ENCODE measurements around the gene CDK14. TPM values are rescaled to one million over a fixed set of nuclear protein-coding genes. Genes with fewer than 3 reads are reported as not detected.

Gene CDK14
- total RNA-seq, 1 donor from 2014 or later: 79.4 TPM

DNA sequence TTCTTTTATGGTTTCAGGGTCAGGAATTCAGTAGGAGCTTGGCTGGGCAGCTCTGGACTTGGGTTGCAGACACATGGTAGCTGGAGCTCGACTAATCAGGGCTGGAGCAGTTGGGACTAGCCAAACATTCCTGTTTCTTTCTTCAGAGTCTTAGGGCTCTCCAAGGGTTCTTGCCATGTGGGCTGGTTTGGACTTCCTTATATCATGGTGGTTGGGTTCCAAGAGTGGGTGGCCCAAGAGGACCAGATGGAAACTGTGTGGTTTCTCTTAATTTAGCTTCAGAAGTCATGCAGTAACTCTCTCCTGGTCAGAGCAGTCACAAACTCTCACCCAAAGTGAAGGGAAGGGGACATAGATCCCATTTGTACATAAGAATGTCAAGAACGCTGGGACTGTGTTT lies 398.0 kb downstream of the CDK14 start:
- no peak for DNase-seq (ENCODE audit: low spot score)
- no peak for ATAC-seq
- intact Hi-C loops (cut with DNase I): no loop called here

DNA sequence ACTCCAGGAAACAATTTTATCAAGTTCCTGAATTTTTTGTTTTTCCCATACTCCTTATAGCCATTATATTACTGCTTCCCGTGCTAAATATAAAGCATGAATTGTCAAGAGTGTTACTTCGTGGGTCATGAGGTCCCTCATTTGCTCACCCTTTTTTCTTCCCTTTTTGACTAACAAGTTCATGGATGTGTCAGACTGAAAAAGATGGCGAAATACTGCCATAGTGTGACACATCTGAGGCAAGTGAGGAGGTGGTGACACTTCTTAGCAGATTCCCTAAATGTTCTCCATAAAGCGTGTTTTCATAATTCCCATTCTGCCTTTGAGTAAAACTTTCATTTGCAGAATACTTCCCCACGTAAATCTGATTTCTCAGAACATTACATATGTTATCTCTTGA lies 398.5 kb downstream of the CDK14 start:
- no peak for DNase-seq (ENCODE audit: low spot score)
- no peak for ATAC-seq
- intact Hi-C loops (cut with DNase I): no loop called here

DNA sequence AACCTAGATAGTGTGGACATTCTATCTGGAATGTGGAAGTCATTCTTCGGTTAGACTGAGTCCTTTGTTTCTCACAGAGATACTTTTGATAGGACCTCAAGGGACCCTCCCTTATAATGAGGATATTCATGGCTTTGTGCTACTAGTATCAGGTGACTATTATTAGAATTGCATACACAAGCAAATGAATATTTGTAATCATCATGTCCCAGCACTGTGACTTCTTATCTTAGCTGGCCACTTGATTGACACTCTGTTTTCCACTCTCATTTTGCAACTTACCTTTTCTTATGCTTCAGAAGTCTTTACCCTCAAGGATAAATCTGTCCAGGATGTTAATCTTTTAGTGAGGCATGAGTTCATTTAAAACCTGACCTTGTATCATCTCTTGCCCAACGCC lies 399.9 kb downstream of the CDK14 start:
- intact Hi-C loops (cut with DNase I): no loop called here
- ATAC-seq (no peak), DNase-seq (ENCODE audit: low spot score) (no peak)

GRCh38 chr7:90999989-91000979 lies 404.2 kb downstream of the CDK14 start:
- DNase-seq (ENCODE audit: low spot score) (no peak), ATAC-seq (no peak)
- intact Hi-C loops (cut with DNase I): no loop called here

- ATAC-seq: no peak
- no peak for DNase-seq (ENCODE audit: low spot score)
- intact Hi-C loops (cut with DNase I): no loop called here
These were observed 408.9 kb downstream of the CDK14 start for GRCh38 chr7:91005024-91005423.

- DNase-seq (ENCODE audit: low spot score): no peak
- intact Hi-C loops (cut with DNase I): no loop called here
These were observed 409.7 kb downstream of the CDK14 start for GRCh38 chr7:91005841-91006240.

GRCh38 chr7:91007371-91007770 lies 411.2 kb downstream of the CDK14 start:
- intact Hi-C loops (cut with DNase I): no loop called here
- DNase-seq (ENCODE audit: low spot score) (no peak), ATAC-seq (no peak)

More at GRCh38 chr7:91005841-91006240, 409.7 kb downstream of the CDK14 start:
- no peak for ATAC-seq

DNA sequence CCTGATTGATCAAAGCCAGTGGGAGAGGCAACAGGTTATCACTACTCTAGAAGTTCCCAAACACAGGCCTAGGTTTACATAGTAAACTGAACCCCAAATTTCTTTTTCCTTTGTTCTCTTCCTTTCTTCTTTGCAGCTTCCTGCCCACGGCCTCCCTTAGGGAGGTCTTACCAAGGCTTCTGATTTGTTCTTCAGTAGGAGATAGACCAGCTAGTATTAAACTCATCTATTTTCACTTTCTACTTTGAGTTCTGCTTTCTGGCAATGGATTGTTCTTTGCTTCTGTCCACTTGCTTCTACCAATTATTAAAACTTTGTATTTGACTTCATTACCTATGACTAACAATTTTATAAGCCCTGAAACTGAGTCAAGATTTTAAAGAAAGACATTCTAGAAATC lies 417.0 kb downstream of the CDK14 start:
- intact Hi-C loops (cut with DNase I): no loop called here
- DNase-seq (ENCODE audit: low spot score): no peak

GRCh38 chr7:91019686-91020385 lies 423.7 kb downstream of the CDK14 start:
- no peak for DNase-seq (ENCODE audit: low spot score)
- no peak for ATAC-seq
- intact Hi-C loops (cut with DNase I): no loop called here

More for the DNA sequence above, 417.0 kb downstream of the CDK14 start:
- no peak for ATAC-seq

DNA sequence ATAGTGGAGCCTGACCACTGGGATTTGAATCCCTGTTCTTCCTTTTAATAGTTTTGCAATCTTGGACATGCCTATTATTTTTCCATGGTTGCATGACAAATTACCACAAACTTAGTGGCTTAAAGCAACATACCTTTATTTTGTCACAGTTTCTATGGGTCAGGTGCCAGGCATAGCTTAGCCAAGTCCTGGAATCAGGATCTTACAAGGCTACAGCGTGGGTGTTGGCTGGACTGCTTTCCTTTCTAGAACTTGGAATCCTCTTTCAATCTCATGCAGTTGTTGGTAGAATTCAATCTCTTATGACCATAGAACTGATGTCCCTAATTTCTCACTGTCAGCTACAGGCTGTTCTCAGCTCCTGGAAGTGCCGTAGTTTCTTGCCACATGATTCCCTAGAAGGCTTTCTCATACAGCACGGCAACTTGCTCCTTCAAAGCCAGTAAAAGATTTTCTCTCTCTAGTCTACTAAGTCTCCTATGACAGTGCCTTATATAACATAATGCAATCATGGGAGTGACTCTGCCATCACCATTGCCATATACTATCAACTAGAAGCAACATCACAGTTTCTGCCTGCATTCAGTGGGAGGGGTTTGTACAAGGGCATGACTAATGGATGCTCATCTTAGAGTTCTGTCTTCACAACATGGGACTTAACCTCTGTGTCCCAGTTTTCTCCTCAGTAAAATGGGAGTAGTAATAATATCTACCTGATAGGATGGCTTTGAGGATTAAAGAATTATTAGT lies 424.7 kb downstream of the CDK14 start:
- peak; percentile 39 for ATAC-seq
- DNase-seq (ENCODE audit: low spot score): no peak
- intact Hi-C loops (cut with DNase I): no loop called here

GRCh38 chr7:91021956-91022355 lies 425.8 kb downstream of the CDK14 start:
- no peak for DNase-seq (ENCODE audit: low spot score)
- no peak for ATAC-seq
- intact Hi-C loops (cut with DNase I): no loop called here

GRCh38 chr7:91025906-91026390 lies 429.8 kb downstream of the CDK14 start:
- DNase-seq (ENCODE audit: low spot score) (no peak), ATAC-seq (no peak)
- intact Hi-C loops (cut with DNase I): no loop called here

DNA sequence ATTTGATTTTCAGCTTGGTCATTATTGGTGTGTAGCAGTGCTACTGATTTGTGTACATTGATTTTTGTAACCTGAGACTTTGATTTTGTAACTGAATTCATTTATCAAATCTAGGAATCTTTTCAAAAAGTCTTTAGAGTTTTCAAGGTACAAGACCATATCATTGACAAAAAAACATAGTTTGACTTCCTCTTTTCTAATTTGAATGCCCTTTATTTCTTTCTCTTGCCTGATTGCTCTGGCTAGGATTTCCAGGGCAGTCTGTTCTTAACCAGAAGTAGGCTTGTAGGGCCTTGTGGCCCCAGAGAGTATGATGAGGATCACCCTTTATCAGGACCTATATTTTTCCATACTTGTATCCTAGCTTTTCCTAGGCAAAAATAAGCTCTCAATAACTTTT lies 433.6 kb downstream of the CDK14 start:
- ATAC-seq: no peak
- no peak for DNase-seq (ENCODE audit: low spot score)
- intact Hi-C loops (cut with DNase I): no loop called here

DNA sequence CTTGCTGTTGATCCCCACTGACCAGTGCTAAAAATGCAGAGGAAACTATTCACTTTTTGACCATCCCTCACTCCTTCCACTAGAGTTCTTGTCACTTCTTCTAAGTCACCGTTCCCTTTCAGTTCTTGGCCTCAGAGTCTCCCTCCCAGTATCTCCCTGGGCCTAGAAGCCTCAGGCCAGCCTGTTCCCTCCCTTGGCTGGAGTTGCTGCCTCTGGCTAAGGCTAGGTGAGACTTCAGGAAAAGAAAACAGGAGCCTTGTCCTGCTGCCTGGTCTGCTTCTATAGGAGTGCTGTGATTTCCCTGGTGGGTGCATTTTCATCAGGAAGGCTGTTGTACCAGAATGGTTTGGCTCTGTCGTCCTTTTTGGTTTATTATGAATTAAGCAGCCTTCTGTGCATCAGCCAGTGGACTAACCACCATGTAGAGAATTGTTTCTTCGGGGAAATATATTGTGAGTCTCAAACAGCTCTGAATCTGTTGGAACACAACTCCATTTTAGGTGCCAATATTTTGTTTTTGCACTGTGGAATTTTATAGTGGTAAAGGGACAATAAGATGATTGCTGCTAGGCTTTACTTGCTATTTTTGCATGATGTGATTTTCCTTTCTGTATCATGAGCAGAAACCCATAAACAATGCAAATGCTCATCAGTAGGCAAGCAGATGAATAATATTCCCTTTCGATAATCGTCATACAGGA lies 434.7 kb downstream of the CDK14 start:
- ATAC-seq (no peak), DNase-seq (ENCODE audit: low spot score) (no peak)
- intact Hi-C loops (cut with DNase I): no loop called here

DNA sequence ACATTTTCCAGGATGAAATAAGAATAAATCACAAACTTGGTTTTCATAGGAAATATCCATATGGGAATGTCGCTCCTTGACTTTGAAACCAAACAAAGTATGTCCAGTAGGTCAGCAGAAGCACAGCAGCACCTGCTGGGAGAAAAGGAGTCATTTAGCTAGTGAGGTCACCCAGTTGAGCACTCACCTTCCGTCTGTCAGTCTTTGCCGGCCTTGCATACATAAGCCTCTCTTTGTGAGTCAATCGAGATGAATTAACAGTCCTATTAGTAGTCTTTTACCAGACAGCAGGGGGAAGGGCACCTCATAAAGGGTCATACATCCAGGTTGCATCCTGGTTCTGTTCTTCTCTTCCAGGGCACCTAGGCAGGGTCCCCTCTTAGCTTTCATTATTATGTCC lies 435.6 kb downstream of the CDK14 start:
- ATAC-seq (no peak), DNase-seq (ENCODE audit: low spot score) (no peak)
- intact Hi-C loops (cut with DNase I): no loop called here

- DNase-seq (ENCODE audit: low spot score) (no peak), ATAC-seq (peak; percentile 61)
- intact Hi-C loops (cut with DNase I): no loop called here
These were observed 437.5 kb downstream of the CDK14 start for GRCh38 chr7:91033574-91033973.

- DNase-seq (ENCODE audit: low spot score): peak; percentile 72
- ATAC-seq: peak; percentile 84
- intact Hi-C loops (cut with DNase I): no loop called here
These were observed 438.6 kb downstream of the CDK14 start for GRCh38 chr7:91034459-91035368.

DNA sequence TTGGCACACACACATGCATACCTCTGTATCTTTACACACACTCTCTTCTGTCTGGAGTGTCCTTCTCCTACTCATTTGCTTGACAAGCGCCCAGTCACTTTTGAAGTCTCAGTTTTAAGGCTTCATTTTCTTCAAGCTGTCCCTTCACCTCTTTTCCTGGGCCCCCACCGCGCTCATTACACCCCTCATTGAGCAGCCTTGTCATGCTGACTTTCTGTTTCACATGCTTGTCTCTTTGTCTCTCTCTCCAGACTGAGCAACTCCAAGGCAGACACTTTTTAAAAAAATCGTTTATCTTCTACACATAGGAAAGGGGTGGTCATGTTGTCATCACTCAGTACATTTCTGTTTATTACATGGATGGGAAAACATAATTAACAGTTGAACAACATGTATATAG lies 442.9 kb downstream of the CDK14 start:
- intact Hi-C loops (cut with DNase I): no loop called here
- DNase-seq (ENCODE audit: low spot score): no peak
- ATAC-seq: no peak
